Left lobe of liver (tissue), 2 donors: Measurements from ENCODE around the gene ZNF28. TPM values are rescaled to one million over a fixed set of nuclear protein-coding genes. Genes with fewer than 3 reads are reported as not detected.
"Not testable (repeated sequence)": the region's sequence is repeated elsewhere in the genome, so short reads cannot be mapped to it uniquely, and the experiment has no call there.

ENCODE experiments used
- ATAC-seq: fragments of 200-7000 bp; cut with Tn5 transposase; one replicate; pipeline ENCODE4 v1.9.1; 2020; ENCODE audit warnings: mild to moderate bottlenecking, moderate library complexity
- DNase-seq: peaks from one replicate; pipeline ENCODE4 v3.0.0-alpha.2; 2020; ENCODE audit warnings: low spot score
- total RNA-seq: library from RNA; stranded (reverse); gene quantifications from one replicate; pipeline ENCODE4 v1.2.1, GENCODE V29; 2021
- donor health status: DM: no; HTN: no; CAD: no; lungs with moderate emphysema.
- donor health status: DM: no; HTN: yes; CAD: no.

Gene ZNF28
- 1.2 TPM for total RNA-seq

DNA sequence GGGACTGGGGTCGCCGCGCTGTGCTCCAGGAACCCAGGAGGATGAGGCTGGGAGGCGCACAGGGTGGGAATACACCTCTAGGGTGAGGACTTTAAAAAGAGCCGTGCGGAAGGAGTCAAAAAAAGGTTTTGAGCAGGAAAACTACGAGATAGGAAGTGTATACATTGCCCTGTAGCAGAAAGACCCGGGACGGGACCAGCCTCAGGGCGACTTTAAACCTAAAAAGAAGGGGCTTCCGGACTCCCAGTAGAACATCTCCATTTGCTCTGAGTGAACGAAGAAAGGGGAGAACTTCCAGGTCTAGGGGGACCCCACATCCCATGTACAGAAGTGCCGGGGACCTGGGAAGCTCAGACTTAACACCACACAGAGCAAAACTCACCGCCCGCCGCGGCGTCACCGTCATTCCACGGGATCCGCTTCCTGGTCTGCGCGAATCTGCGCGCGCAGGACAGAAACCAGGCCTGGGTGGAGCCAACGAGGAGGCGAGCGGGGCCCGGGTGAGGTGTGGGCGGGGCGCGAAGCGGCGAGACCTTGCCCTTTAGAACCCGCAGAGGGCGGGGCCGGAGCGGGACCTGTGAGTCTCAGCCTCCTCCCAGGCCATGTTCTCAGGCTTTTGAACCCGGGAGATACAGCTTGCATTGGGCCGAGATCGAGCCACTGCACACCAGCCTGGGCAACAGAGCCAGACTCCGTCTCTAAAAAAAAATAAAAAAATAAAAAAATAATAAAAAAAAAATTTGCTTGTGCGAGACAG, at the start of gene ZNF28:
TSS of gene ZNF28 (minus strand) at position 430 of the 757 bp plus-strand sequence. CDS start 3,675 bp downstream, outside the sequence.
- ATAC-seq (peak; percentile 98), DNase-seq (peak; percentile 56)

DNA sequence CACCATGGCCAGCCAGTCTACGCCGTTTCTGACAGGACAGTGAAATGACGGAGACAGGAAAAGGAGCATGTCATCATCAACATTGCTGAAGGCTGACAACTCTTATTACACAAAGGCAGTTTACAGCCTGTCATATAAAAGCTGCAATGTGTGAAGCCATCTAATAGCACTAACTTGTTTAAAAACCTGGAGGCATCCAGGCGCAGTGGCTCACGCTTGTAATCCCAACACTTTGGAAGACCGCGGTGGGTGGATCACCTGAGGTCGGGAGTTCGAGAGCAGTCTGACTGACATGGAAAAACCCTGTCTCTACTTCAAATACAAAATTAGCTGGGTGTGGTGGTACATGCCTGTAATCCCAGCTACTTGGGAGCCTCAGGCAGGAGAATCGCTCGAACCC, 46.6 kb upstream of the ZNF28 start:
- not testable (repeated sequence) for ATAC-seq, DNase-seq

DNA sequence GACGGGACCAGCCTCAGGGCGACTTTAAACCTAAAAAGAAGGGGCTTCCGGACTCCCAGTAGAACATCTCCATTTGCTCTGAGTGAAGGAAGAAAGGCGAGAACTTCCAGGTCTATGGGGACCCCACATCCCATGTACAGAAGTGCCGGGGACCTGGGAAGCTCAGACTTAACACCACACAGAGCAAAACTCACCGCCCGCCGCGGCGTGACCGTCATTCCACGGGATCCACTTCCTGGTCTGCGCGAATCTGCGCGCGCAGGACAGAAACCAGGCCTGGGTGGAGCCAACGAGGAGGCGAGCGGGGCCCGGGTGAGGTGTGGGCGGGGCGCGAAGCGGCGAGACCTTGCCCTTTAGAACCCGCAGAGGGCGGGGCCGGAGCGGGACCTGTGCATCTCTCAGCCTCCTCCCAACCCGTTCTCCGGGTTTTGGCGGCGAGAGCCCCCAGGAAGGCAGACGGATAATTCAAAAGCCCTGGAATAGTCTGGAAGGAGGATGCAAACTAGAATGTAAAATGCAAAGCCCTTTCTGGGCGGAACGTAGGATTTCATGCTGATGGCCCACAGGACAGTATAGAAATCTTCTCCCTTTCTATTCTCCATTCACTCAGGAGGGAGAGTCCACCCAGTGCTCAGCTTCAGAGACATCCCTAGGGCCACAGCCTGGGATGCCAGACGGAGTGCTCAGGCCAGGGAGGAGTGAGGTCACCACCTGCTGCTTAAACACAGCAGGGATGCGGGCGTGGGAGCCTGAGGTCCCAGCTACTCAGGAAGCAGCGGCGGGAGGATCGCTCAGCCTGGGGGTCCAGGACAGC, 36.2 kb upstream of the ZNF28 start, which contains the start of gene ZNF468:
TSS of gene ZNF468 (minus strand) at position 242 of the 814 bp plus-strand sequence. CDS start 3,347 bp downstream, outside the sequence.
- DNase-seq = peak; percentile 68
- peak; percentile 99 for ATAC-seq

DNA sequence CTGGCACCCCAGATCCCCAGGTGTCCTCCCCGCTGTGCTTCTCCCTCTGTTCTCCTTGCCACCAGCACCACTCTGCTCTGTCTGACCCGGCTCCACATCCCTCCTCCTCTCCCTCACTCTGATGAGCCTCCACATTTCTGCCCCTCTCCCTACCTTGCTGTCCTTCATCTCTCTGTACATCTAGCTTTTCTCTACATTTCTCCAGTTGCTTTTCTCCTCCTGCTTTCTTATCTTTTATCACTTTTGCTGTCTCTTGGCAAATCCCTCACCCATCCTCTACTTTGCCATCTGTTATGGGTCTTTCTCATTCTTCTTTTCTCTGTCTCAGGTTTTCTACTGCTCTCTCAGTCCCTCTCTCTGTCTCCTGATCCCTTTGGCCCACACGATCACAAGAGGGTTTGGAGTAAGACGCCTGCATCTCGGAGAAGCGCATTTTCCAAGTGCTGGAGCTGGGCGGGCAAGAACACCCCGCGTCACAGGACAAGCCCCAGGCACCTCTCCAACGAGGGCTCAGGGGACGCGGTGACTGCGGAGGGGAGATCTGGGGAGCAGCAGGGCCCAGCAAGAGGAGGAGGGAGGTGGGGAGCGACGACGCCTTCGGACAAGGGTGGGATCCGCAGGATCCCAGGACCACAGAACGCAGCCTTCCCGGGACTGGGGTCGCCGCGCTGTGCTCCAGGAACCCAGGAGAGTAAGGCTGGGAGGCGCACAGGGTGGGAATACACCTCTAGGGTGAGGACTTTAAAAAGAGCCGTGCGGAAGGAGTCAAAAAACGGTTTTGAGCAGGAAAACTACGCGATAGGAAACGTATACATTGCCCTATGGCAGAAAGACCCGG, 35.3 kb upstream of the ZNF28 start:
- ATAC-seq, DNase-seq: not testable (repeated sequence)

DNA sequence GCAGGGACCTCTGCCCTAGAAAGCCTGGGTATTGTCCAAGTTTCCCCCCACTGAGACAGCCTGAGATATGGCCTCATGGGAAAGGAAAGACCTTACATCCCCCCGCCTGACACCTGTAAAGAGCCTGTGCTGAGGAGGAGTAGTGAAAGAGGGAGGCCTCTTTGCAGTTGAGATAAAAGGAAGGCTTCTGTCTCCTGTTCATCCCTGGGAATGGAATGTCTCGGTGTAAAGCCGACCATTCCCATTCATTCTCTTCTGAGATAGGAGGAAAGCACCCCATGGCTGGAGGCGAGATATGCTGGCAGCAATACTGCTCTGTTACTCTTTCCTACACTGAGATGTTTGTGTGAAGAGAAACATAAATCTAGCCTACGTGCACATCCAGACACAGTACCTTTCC, 25.9 kb upstream of the ZNF28 start:
- ATAC-seq, DNase-seq: not testable (repeated sequence)

DNA sequence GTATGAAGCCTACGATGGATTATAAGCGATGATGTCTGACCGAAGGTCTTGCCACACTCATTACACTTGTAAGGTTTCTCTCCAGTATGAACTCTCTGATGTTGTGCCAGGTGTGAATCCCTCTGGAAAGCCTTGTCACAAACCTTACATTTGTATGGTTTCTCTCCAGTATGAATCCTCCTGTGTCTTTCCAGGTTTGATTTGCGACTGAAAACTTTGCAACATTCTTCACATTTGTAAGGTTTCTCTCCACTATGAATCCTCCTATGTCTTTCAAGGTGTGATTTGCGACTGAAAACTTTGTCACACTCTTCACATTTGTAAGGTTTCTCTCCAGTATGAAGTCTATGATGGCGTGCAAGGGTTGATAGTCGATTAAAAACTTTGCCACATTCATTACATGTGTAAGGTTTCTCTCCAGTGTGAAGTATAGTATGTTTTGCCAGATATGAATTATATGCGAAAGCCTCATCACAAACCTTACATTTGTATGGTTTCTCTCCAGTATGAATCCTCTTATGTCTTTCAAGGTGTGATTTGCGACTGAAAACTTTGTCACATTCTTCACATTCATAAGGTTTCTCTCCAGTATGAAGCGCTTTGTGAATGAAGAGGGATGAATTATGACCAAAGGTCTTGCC, 19.5 kb upstream of the ZNF28 start:
- DNase-seq = not testable (repeated sequence)

DNA sequence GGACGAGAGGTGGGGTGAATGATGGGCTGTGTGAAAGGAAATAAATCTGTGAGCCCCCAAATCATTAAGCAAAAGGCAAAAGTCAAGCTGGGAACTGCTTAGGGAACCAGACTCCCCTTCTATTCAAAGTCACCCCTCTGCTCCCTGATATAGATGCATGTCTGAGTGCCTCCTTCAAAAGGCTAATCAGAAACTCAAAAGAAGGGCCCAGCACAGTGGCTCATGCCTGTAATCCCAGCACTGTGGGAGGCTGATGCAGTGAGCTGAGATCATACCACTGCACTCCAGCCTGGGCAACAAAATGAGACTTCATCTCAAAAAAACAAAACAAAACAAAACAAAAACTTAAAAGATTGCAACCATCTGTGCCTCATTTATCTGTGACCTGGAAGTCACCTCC, 12.9 kb upstream of the ZNF28 start:
- DNase-seq = not testable (repeated sequence)

More for the DNA sequence above, 19.5 kb upstream of the ZNF28 start:
- ATAC-seq = not testable (repeated sequence)

DNA sequence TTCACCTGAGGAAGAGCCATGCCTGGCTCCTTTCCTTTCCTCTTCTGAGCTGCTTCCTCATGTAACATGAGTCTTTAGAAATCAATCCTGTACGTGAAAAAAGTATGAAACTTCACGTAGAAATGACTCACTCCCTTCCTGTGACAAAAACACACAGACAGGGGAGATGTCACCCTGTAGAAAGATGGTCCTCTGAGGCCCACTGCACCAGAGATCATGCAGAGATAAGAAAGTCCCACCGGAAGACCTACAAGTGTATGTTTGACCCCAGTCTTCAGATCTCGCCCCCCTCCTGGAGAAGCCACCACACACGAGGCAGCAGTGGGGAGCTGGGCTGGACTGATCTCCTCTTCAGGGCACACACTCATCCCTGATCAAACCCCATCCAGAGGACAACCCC, 12.1 kb upstream of the ZNF28 start:
- ATAC-seq, DNase-seq: not testable (repeated sequence)

More for the DNA sequence above, 12.9 kb upstream of the ZNF28 start:
- ATAC-seq = not testable (repeated sequence)

DNA sequence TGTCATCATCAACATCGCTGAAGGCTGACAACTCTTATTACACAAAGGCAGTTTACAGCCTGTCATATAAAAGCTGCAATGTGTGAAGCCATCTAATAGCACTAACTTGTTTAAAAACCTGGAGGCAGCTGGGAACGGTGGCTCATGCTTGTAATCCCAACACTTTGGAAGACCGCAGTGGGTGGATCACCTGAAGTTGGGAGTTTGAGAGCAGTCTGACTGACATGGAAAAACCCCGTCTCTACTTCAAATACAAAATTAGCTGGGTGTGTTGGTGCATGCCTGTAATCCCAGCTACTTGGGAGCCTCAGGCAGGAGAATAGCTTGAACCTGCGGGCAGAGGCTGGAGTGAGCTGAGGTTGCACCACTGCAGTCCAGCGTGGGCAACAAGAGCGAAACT, 8.4 kb upstream of the ZNF28 start:
- DNase-seq, ATAC-seq: not testable (repeated sequence)

DNA sequence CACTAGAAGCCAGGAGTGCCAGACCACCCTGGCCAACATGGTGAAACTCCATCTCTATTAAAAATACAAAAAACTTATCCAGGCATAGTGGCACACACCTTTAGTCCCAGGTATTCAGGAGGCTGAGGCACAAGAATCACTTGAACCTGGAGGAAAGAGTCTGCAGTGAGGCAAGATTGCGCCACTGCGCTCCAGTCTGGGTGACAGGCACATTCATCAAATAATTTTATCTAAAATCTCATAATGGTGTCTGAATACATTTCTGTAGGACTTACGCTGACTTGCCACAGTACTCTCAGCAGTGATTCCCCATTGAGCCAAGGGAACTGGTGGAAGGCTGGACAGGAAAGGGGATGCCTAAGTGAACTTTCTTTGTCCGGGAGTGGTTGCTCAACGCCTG, 4.3 kb upstream of the ZNF28 start:
- DNase-seq = no peak
- ATAC-seq = no peak

DNA sequence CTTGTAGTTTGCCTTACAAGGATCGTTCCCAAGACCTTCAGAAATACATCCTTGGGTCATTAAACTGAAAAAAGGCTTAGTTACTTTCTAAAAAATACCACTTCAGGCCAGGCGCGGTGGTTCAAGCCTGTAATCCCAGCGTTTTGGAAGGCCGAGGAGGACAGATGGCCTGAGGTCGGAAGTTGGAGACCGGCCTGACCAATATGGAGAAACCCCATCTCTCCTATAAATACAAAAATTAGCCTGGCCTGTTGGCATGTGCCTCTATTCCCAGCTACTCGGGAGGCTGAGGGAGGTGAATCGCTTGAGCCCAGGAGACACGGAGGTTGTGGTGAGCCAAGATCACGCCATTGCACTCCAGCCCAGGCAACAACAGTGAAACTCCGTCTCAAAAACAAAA, 2.2 kb upstream of the ZNF28 start:
- no peak for DNase-seq
- ATAC-seq = no peak

DNA sequence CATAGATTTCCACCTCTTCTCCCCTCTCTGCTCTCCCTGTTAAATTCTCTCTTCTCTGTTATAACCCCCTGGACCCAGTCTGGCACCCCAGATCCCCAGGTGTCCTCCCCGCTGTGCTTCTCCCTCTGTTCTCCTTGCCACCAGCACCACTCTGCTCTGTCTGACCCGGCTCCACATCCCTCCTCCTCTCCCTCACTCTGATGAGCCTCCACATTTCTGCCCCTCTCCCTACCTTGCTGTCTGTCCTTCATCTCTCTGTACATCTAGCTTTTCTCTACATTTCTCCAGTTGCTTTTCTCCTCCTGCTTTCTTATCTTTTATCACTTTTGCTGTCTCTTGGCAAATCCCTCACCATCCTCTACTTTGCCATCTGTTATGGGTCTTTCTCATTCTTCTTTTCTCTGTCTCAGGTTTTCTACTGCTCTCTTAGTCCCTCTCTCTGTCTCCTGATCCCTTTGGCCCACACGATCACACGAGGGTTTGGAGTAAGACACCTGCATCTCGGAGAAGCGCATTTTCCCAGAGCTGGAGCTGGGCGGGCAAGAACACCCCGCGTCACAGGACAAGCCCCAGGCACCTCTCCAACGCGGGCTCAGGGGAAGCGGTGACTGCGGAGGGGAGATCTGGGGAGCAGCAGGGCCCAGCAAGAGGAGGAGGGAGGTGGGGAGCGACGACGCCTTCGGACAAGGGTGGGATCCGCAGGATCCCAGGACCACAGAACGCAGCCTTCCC, 795 bp downstream of the ZNF28 start:
- DNase-seq, ATAC-seq: not testable (repeated sequence)

DNA sequence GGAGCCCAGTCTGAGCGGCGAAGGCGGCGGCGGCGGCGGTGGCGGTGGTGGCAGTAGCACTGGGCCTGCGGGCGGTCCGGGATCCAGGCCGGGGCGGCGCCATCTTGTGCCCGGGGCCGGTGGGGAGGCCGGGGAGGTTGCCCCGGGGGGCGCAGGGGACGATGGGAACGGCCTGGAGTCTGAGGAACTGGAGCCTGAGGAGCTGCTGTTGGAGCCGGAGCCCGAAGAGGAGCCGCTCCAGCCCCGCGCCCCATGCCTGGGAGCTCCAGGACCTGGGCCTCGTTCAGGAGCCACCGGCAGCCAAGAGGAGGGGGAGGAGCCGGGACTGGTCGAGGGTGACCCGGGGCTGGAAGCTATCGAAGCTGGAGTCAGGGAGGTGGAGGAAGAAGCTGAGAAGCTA, 11.6 kb downstream of the ZNF28 start:
- no peak for ATAC-seq
- no peak for DNase-seq

DNA sequence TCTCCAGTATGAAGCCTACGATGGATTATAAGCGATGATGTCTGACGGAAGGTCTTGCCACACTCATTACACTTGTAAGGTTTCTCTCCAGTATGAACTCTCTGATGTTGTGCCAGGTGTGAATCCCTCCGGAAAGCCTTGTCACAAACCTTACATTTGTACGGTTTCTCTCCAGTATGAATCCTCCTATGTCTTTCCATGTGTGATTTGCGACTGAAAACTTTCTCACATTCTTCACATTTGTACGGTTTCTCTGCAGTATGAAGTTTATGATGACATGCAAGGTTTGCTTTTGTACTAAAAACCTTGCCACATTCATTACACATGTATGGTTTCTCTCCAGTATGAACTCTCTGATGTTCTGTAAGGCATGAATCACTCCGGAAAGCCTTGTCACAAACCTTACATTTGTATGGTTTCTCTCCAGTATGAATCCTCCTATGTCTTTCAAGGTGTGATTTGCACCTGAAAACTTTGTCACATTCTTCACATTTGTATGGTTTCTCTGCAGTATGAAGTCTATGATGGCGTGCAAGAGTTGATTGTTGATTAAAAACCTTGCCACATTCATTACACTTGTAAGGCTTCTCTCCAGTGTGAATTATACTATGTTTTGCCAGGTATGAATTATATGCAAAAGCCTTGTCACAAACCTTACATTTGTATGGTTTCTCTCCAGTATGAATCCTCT, 21.3 kb downstream of the ZNF28 start:
- DNase-seq, ATAC-seq: not testable (repeated sequence)

DNA sequence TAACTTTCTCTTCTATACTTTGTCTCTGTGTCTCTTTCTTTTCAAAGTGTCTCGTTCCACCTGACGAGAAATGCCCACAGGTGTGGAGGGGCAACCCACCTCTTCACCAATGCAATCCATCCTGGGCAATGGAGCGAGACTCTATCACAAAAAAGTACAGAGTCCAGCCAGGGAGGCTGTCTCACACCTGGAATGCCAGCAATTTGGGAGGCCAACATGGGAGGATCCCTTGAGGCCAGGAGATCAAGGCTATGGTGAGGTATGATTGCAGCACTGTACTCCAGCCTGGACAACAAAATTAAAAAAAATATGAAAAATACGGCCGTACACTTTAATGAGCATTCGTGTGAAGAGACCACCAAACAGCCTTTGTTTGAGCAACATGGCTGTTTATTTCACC, 32.0 kb downstream of the ZNF28 start:
- DNase-seq (no peak), ATAC-seq (no peak)

DNA sequence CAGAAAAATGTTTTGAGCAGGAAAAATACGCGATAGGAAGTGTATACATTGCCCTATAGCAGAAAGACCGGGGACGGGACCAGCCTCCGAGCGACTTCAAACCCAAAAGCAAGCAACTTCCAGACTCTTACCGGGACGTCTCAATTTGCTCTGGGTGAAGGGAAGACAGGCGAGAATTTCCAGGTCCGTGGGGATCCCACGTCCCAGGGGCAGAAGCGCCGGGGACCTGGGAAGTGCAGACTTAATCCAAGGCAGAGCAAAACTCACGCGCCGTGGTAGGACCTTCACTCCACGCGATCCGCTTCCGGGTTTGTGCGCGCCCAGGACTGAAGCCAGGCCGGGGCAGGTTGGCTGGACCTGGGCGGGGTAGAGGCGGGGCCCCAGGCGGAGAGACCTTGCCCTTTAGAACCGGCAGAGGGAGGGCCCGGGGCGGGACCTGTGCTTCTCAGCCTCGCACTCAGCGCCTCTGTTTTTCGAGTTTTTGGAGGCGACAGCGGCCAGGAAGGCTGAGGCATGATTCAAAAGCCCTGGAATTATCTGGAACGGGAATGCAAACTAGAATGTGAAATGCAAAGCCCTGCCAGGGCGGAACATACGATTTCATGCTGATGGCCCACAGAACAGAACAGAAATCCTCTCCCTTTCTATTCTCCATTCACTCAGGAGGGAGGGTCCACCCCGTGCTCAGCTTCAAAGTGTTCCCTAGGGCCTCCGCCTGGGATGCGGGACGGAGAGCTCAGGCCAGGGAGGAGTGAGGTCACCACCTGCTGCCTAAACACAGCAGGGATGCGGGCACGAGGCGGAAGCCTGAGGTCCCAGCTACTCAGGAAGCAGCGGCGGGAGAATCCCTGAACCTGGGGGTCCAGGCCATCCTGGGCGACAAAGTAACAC, 34.7 kb downstream of the ZNF28 start, which contains the start of gene ZNF600:
TSS of gene ZNF600 (minus strand) at position 328 of the 891 bp plus-strand sequence. CDS start 7,903 bp downstream, outside the sequence.
- DNase-seq (peak; percentile 92), ATAC-seq (peak; percentile 100)

DNA sequence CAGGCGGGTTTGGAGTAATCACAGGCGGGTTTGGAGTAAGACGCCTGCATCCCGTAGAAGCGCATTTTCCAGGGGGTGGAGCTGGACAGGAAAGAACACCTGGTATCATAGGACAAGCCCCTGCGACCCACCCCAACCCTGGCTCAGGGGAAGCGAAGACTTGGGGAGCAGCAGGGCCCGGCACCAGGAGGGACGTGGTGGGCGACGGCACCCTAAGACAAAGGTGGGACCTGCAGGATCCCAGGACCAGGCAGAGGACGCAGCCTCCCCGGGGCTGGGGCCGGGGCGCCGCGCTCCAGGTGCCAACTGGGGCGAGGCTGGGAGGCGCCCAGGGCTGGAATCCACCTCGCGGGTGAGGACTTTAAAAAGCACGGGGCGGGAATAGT, 35.4 kb downstream of the ZNF28 start:
- ATAC-seq (peak; percentile 53), DNase-seq (peak; percentile 45)

DNA sequence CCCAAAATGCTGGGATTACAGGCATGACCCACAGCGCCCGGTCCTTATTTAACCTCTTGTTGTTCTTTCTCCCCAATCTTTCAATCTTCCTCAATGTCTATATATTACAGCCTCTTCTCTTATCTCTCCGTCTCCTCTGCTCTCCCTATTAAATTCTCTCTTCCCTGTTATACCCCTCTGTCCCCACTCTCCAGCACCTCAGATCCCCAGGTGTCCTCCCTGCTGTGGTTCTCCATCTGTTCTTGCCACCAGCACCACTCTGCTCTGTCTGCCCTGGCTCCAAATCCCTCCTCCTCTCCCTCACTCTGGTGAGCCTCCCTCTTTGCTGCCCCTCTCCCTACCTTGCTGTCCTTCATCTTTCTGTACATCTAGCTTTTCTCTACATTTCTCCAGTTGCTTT, 35.9 kb downstream of the ZNF28 start:
- DNase-seq (no peak), ATAC-seq (no peak)
